ENCODE data around the gene NANOGP8. TPM values are rescaled to one million over a fixed set of nuclear protein-coding genes. Genes with fewer than 3 reads are reported as not detected.

Gene NANOGP8
- total RNA-seq, 1 donor: not detected

- no peak for DNase-seq (ENCODE audit: low read depth)
- no peak overlapping the region for H3K4me3 ChIP-seq (ENCODE audit: low read depth, low read length)
- TF ChIP-seq CTCF (IDR thresholded peaks at IDR 0.05; ENCODE audit: insufficient read depth, low read depth, low read length): no peak
Observed at GRCh38 chr15:35098737-35099136, 13.6 kb upstream of the NANOGP8 start.

GRCh38 chr15:35095941-35096340 is 10.8 kb upstream of the NANOGP8 start:
- TF ChIP-seq CTCF (IDR thresholded peaks at IDR 0.05; ENCODE audit: insufficient read depth, low read depth, low read length): no peak
- no peak overlapping the region for H3K4me3 ChIP-seq (ENCODE audit: low read depth, low read length)
- no peak for DNase-seq (ENCODE audit: low read depth)

GRCh38 chr15:35092846-35093245 is 7.8 kb upstream of the NANOGP8 start:
- H3K4me3 ChIP-seq (ENCODE audit: low read depth, low read length): no peak overlapping the region
- no peak for TF ChIP-seq CTCF (IDR thresholded peaks at IDR 0.05; ENCODE audit: insufficient read depth, low read depth, low read length)
- no peak for DNase-seq (ENCODE audit: low read depth)

GRCh38 chr15:35092311-35092710 is 7.2 kb upstream of the NANOGP8 start:
- no peak for DNase-seq (ENCODE audit: low read depth)
- no peak for TF ChIP-seq CTCF (IDR thresholded peaks at IDR 0.05; ENCODE audit: insufficient read depth, low read depth, low read length)
- H3K4me3 ChIP-seq (ENCODE audit: low read depth, low read length): no peak overlapping the region

GRCh38 chr15:35090104-35090807 is 5.2 kb upstream of the NANOGP8 start:
- DNase-seq (ENCODE audit: low read depth): no peak
- no peak overlapping the region for H3K4me3 ChIP-seq (ENCODE audit: low read depth, low read length)
- TF ChIP-seq CTCF (IDR thresholded peaks at IDR 0.05; ENCODE audit: insufficient read depth, low read depth, low read length): no peak

- TF ChIP-seq CTCF (IDR thresholded peaks at IDR 0.05; ENCODE audit: insufficient read depth, low read depth, low read length): no peak
- DNase-seq (ENCODE audit: low read depth): no peak
Observed at GRCh38 chr15:35089551-35089950, 4.5 kb upstream of the NANOGP8 start.

GRCh38 chr15:35088329-35088728 is 3.2 kb upstream of the NANOGP8 start:
- DNase-seq (ENCODE audit: low read depth): no peak
- no peak overlapping the region for H3K4me3 ChIP-seq (ENCODE audit: low read depth, low read length)
- TF ChIP-seq CTCF (IDR thresholded peaks at IDR 0.05; ENCODE audit: insufficient read depth, low read depth, low read length): no peak

More at GRCh38 chr15:35089551-35089950, 4.5 kb upstream of the NANOGP8 start:
- no peak overlapping the region for H3K4me3 ChIP-seq (ENCODE audit: low read depth, low read length)

Measured in fibroblast of villous mesenchyme (primary cell).